Peyer's patch (tissue), 4 donors: ENCODE data around the gene CNNM2.

Experiments
- CTCF ChIP-seq, 6 experiments: fragments of 450-650 bp in 4 of 6; fragments of 200-600 bp in 2 of 6; sonication (generic) in 1 of 6; IDR thresholded peaks; one replicate each; pipeline ENCODE4 v1.5.1; 2017 to 2019; ENCODE audit warnings: antibody characterized with exemption in 6 of 6, mild to moderate bottlenecking in 3 of 6, moderate library complexity in 1 of 6
- POLR2A ChIP-seq, 2 donors: fragments of 450-650 bp; IDR thresholded peaks; one replicate each; pipeline ENCODE4 v1.5.1; 2017; ENCODE audit warnings: antibody characterized with exemption in 2 of 2, mild to moderate bottlenecking in 2 of 2, moderate library complexity in 2 of 2

- TF ChIP-seq CTCF (IDR thresholded peaks at IDR 0.05) (no peak), POLR2A (IDR thresholded peaks at IDR 0.05) (no peak)
Measured at GRCh38 chr10:103123282-103124024, 205.4 kb downstream of the CNNM2 start.
